NCI-H1092 treated with DMSO at 0.1 percent for 48 hours (cell line): ENCODE results near the gene TMEM254.
A peak's percentile ranks its signal among the peaks of the same experiment; 100 is the strongest.
"Not testable (repeated sequence)": the region's sequence is repeated elsewhere in the genome, so short reads cannot be mapped to it uniquely, and the experiment has no call there.

Source experiments
- DNase-seq: peaks from one replicate; lab custom pipeline; 2025; lab: John Stamatoyannopoulos, UW

Gene TMEM254

DNA sequence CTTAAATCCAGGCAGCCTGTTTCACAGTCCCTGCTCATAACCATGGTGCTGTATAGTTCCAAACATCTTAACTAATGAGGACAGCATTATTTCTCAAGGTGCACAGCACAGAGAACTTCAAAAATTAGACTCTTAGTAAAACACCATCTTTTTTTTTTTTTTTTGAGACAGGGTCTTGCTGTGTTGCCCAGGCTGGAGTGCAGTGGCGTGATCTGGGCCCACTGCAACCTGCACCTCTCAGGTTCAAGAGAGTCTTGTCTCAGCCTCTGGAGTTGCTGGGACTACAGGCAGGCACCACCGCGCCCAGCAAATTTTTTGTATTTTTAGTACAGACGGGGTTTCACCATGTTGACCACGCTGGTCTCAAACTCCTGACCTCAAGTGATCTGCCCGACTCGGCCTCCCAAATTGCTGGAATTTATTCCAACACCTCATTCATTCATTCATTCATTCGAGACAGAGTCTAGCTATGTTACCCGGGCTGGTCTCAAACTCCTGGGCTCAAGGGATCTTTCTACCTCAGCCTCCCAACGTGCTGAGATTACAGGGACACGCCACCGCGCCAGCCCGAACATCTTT lies 507 bp upstream of the TMEM254 start:
- no peak for DNase-seq

DNA sequence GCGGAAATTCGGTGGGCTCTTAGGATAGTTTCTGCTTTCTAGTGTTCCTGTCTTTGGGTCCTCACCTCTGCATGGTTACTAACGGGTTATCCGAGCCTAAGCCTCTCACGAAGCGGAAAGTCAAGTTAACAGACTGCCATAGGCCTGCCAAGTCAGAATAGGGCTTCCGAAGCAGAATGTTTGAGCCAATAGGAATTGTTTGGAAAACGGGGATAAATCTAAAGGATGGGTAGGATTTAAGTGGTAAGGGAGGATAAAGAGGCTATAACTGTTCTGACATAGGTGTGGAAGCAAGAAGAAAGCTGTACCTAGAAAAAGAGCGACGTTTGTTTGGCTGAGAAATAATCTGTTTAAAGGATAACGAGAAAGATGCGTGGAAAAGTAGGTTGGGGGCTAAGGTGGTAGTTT lies 851 bp downstream of the TMEM254 start:
- no peak for DNase-seq

DNA sequence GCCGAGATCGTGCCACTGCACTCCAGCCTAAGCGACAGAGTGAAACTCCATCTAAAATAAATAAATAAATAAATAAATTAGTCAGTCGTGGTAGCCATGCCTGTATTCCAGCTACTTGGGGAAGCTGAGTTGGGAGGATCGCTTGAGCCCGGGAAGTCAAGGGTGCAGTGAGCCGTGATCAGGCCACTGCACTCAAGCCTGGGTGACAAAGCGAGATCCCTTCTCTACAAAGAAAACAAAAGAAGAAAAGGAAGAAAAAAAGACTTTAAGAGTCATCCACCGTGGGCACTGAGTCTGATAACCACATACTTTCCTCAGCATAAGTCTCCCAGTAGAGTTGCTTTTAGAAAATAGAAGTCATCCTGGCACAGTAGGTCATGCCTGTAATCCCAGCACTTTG lies 2.6 kb downstream of the TMEM254 start:
- no peak for DNase-seq

DNA sequence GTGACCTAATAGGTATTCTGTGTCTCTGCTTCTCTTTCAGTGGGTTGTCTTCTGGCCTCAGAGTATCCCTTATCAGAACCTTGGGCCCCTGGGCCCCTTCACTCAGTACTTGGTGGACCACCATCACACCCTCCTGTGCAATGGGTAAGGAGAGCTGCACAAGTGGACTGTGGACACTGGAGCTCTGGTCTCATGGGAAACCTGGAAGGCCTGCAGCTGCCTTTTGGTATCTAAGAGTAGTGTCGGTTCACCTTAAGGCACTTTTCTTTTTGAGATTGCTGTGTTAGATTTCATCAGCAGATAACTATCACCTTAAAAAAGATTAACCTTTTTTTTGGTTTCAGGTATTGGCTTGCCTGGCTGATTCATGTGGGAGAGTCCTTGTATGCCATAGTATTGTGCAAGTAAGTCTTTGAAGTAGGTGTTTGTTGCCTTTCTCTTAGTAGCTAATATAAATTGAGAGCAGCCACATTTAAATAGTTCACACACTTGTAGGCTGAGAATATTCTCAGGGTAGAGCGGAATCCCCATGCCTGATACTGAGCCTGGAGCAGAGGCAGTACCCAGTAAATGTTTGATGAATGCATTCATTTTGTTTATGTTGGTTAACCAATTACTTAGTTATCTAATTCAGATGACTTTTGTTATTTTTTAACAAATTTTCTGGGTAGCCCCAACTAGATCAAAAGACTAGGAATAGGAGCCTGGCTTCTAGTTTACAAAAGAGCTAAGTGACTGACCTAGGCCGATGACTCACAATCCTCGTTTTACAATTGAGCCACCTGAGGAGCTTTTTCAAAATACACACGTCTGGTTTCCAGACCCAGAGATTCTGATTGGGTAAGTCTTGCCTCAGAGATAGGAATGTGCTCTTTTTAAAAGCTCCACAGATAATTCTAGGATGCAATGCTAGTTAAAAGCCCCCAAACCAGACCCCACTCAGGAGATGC lies 3.6 kb downstream of the TMEM254 start:
- DNase-seq: no peak

DNA sequence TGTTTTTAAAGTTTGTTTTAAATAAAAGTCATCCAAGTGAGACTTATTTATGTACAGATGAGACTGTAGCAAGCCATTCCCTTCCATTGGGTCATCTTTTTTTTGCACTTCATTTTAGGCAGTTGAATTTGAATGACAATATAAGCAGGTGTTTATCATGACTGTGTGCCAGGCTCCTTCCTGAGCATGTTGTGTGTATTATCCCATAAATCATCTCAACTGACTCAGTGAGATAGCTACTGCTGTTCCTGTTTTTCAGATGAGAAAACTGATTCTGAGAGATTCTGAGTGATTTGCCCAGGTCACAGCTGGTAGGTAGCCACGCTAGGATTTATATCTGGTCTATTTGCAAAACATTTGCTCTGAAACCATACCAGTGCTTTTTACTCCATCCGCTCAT lies 11.7 kb downstream of the TMEM254 start:
- peak; percentile 22 for DNase-seq

DNA sequence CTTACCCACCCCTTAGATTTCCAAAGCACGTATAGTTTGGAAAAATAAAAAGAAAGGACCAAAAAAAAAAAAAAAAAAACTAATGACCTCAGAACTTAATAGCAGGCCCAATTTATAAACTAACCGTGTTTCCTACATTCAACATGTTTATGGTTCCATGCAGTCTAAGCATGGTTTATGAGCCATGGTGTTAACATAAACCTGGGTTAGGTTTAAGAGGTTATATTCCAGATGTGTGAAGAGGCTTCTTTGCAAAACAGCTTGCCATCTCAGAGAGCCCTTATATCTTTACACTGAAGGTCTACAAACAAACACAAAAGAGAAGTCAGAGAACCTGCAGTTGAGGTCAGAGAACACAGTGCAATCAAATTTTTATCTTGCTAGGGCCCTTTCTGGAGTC lies 15.8 kb downstream of the TMEM254 start:
- no peak for DNase-seq

DNA sequence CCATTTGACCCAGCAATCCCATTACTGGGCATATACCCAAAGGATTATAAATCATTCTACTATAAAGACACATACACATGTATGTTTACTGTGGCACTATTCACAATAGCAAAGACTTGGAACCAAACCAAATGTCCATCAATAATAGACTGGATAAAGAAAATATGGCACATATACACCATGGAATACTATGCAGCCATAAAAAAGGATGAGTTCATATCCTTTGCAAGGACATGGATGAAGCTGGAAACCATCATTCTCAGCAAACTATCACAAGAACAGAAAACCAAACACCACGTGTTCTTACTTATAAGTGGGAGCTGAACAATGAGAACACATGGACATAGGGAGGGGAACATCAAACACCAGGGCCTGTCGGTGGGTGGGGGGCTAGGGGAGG lies 19.8 kb downstream of the TMEM254 start:
- not testable (repeated sequence) for DNase-seq

DNA sequence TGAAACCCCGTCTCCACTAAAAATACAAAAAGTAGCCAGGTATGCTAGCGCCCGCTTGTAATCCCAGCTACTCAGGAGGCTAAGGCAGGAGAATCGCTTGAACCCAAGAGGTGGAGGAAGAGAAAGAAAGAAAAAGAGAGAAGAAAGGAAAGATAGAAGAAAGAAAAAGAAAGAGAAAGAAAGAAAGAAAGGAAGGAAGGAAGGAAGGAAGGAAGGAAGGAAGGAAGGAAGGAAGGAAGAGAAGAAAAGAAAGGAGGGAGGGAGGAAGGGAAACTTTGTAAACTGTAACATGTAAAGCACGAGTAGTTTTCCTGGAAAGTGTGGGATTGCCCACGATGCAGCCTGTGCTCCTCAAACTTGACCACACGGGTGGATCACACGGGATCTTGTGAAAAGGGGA lies 20.8 kb downstream of the TMEM254 start:
- not testable (repeated sequence) for DNase-seq

DNA sequence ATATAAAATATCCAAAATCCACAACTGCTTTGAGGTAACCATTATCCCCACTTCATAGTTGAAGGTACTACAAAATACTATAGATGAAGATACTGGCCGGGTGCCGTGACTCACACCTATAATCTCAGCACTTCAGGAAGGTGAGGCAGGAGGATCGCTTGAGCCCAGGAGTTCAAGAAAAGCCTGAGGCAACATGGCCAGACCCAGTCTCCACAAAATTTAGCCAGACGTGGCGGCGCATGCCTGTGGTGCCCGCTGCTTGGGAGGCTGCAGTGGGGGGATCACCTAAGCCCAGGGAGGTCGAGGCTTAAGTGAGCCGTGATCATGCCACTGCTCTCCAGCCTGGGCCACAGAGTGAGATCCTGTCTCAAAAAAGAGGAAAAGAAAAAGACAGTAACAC lies 21.7 kb downstream of the TMEM254 start:
- no peak for DNase-seq

DNA sequence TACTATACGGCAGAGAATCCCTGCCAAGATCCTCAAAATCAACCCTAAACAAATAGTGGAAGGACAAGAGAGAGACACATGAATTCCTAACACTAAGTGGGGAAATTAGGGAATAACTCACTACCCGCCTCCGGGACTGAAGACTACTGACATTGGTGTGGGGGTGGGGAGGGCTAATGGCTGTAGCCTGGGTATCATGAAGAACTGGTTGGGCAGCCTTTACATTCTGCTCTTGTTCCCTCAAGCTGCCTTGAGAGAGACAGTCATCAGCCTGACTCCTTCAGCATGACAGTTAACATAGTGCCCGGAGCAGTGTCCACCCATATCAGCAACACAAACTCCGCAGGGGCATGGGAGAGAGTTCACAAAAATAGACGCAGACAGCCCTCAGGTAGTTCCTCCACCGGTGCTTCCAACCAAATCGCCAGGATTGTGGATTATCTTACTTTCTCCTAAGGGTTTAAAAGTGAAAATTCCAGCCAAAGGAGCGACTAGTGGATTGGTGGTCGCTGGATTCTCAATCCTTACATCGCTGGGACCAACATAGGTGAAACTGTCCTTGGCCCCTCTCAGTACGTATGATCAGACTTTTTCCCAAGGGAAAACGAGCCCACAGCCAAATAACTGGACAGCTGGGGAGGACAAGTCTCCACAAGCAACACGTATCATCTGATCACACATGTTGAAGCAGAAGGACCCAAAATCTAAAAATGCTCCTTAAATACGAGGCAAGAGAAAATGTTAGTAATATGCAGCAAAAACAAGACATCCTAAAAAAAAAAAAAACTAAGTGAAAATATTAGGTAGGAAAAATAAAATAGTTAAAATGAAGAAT lies 22.6 kb downstream of the TMEM254 start:
- DNase-seq: no peak

DNA sequence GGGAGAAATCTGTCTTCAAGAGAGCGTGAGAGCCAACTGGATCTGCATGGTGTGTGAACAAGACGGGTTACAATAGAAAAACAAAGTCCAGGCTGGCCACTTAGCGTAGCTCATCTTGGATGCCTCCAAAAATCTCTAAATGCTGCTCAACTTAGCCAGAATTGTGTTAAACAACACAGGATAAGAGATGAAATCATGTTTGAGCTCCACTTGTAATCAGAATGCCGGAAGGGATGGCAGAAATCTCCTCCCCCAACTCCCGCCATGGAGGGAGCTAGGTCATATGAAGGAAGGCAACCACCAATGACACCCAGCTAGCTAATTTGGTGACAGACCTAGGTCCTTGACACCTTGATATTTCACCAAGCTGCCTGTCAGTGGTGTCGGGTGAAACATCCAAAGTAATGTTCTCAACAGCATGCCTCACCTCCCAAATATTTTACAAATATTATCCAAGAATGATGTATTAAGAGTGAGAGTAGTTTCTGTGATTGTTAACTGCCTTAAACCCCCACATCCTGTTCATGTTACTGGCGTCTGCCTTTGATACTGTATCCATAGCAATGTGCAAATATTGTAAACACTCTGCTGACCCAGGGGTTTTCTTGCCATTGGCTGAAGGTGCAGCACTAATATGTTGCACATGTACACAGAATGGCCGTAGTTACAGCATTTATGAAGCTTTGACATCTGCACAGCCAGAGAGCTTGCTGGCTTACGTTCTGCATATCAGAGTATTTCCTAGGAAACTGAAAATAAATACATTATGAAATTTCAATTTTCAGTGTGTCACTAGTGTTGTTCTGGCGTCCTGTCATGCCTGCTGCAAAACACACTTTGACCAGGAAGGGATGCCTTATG lies 25.8 kb downstream of the TMEM254 start:
- no peak for DNase-seq

DNA sequence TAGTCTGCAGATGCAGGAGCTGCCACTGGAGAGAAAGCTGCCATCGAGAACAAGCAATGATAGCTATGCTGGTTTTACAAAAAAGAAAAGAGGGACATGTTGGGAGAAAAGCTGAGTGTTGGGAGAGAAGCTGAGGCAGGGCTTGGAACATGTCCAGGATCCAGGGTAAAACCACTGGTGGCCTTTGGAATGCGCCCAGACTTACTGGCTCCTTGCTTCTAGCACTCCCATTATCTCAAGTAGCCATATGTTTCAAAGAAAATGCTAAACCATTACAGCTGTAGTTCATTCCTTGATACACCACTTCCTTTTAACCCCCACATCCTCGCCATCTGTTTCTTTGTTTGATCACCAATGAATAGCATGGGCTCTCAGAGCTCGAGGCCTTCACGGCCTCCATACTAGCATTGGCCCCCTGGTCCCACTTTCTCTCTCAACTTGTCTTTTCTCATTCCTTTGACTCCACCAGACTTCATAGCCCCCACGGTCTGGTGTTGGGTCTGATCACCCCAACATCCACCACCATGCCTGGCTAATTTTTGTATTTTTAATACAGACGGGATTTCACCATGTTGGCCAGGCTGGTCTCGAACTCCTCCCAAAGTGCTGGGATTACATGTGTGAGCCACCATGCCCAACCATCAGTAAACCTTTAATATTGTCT lies 30.2 kb downstream of the TMEM254 start:
- no peak for DNase-seq

DNA sequence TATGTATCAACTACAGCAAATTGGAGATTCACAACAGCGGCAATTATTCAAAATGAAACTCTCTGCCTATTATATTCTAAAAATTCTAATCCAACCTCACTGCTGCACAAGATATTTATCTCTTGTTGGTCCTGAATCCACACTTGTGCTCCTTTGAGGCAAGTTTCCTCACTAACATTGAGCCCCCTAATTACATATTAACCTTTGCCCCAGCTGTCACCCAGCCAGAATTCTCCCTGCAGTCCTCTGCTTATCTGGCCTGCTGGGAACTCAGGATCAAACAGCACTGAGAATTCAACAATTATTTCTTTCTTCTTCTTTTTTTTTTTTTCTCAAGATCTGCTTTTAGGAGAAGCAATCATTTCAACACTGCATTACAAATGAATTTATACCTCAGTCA lies 32.5 kb downstream of the TMEM254 start:
- no peak for DNase-seq

DNA sequence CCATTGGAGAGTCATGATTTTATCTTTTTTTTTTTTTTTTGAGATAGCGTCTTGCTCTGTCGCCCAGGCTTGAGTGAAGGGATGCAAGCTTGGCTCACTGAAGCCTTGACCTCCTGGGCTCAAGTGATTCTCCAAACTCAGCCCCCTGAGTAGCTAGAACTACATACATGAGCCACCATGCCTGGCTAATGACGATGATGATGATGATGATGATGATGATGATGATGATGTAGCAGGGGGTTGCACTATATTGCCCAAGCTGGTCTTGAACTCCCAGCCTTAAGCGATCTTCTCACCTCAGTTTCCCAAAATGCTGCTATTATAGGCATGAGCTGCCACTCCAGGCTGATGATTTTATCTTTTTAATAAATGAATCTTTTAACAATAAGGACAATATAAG lies 40.2 kb downstream of the TMEM254 start:
- no peak for DNase-seq

DNA sequence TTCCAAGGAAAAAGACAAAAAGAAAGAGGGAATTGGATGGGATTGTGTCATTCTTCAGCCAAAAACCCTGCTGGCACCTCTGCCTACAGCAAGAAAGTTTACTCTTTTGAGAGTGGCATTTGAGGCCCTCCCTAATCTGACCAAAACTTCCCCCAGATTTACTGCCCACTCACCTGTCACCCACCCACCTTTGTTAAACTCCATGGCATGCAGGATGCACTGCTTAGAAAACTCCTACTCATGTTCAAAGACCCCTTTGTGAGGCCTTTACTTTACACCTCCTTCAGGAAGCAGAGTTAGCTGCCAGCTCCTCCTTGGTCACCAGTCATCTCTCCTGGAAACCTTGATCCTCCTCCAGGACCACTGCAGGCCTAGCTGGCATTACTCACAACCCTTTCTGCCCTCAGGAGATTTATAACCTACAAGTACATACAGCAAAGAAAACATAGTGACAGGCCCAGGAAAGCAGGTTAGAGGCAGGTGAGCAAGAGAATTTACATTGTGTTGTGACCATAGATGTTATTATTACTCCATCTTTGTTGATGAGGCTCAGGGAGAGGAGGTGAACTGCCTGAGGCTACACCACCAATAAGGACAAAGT lies 43.7 kb downstream of the TMEM254 start:
- DNase-seq: no peak

DNA sequence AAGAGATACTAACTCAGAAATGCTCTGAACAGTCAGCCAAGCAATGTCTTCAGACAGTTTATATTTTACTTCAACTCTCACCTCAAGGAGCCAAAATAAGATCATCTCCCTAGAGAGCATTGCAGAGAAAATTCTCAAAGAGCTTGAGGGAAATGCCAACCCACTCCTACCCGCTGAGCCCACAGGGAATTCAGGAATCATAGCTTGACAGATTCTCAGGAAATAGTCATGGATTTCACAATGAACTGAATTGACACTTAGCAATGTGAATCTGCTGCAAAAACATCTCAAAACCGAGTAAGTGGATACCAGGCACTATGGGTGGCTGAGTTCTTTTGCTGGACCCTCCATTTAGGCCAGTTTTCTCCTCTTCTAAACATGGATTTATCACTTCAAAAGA lies 44.3 kb downstream of the TMEM254 start:
- no peak for DNase-seq

DNA sequence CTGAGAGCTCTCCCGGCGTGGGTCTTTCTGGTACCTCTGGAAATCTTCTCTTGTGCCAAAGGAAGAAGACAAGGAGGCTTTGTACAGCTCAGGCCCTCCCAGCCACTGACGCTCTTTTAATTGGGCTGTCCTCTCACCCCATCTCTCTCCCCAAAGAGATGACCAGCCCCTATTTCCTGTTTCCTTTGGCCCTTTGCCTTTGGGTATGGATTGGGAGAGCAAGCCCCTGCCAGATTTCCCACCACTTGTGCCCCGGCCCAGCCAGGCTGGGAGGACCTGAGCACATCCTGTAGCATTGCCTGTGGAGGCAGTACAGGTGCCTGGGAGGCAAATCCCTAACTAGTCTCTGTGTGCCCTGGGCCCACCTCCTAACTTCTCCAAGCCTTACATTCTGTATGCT lies 48.4 kb downstream of the TMEM254 start:
- no peak for DNase-seq

DNA sequence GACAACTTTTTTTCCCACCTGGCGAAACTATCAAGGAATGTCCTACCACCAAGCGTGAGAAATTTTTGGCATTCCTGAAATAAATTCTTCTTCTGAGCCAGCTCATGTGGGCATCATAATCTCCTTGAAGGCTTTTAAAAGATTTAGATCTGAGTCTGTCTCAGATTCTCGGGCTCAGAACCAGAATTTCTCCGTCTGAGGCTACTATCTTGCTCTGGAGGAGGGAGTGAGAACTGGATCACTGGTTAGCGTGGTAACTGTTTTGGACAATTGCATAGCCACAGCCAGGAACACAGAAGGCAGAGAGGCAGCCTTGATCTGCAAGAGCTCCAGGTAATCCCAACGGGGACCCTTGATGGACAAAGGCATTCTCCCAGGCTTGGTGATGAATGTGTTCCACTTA lies 53.0 kb downstream of the TMEM254 start:
- DNase-seq: no peak

DNA sequence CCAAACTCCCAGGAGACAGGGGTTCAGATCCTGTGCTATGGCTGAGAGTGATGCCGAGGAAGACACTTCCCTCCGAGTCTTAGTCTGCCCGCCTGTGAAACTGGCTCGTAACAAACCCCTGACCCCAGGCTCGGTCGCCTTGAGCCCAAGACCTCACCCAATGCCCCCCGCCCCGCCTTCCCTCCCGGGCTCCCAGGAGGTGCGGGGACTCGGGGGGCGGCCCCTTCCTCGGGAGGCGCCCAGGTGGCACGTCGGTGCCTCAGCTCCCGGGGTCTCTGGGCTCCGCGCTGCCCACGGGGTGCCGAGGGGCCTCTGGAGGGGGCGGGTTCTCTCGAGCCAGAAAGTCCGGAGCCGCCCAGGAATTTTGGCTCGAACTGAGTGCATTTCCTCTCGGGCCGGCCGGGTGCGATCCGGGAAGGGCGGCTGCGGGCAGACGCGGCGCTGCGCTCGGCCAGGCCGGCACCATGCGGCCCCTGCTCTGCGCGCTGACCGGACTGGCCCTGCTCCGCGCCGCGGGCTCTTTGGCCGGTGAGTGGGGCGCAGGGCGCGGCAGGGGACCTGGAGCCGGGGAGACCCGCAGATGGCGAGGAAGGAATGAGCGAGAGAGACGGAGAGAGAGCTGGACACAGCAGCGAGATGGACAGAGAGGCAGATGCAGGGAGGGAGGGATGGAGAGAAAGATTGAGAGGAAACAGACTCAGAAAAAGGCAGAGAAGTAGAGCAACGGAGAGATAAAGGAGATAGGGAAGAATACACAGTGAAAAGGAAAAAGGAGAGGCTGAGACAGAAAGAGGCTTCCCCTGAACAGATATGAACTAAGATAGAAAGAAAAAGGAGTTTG lies 54.1 kb downstream of the TMEM254 start, which contains the start of gene PLAC9:
Gene PLAC9 (plus strand): TSS at position 432 of the 841 bp plus-strand sequence. CDS start 33 bp downstream, at position 465.
- DNase-seq: no peak

DNA sequence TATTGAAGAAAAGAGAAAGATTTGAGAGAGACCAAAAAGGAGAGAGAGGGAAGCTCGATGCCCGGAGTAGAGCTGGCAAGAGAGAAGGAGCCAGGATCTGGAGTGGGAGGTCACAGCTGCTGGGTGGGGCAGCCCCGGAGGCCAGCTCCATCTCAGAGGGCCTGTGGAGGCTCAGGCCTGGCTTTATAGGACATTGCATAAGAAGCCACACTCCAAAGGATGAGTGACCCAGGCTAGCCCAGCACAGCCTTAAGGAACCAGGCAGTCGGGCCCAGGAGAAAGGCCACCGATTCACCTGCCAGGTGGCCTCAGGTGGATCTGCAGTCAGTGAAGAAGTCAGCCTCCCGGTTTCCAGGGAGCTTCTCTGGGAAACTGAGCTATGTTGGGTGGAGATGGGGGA lies 54.7 kb downstream of the TMEM254 start:
- DNase-seq: no peak
